ENCODE data around the gene GPR63.
"Not testable (repeated sequence)": the region's sequence is repeated elsewhere in the genome, so short reads cannot be mapped to it uniquely, and the experiment has no call there.

The GPR63 gene, protein sequence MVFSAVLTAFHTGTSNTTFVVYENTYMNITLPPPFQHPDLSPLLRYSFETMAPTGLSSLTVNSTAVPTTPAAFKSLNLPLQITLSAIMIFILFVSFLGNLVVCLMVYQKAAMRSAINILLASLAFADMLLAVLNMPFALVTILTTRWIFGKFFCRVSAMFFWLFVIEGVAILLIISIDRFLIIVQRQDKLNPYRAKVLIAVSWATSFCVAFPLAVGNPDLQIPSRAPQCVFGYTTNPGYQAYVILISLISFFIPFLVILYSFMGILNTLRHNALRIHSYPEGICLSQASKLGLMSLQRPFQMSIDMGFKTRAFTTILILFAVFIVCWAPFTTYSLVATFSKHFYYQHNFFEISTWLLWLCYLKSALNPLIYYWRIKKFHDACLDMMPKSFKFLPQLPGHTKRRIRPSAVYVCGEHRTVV

DNA sequence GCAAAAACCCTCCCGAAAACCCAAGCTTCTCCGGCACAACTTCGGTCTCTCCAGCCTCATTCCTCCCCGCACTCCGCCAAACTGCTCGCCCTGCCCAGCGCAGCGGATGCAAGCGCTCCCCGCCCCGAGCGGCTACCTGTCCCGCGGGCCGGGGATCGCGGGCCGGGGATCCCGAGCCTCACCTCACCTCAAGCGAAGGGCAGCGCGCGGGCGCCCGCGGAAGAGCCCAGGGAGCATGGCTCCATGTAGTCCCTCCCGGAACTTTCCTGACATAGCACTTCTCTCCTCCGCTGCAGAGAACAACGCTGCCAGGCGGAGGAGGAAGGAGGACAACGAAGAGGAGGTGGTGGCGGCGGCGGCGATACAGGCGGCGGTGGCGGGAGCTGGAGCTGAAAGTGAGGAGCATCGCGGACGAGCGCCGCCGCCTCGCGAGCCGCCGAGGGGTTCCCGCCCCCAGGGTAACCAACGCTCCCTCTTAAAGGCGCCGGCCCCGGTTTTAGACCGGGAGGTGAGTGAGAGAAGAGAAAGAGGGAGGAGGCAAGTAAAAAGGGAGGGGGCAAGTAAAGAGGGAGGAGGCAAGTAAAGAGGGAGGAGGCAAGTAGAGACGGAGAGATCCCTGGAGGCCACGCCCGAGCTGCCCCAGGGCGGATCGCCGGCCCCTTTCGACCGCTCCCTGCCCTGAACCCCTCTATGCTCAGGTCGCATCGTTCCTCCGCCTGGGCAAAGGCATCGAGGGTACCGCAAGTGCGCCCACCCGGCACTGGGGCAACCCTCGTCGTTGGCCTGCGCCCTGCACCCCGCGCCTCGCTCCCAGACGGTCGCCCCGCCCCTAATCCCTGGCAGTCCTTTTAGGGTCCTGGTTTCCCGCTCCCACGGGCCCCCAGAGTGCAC is at the start of gene GPR63:
GPR63 (minus strand) TSS at position 397 of the 891 bp plus-strand sequence. CDS start 37,746 bp downstream, outside the sequence.
- peak in 1 of 2 experiments; percentile 67 for DNase-seq

DNA sequence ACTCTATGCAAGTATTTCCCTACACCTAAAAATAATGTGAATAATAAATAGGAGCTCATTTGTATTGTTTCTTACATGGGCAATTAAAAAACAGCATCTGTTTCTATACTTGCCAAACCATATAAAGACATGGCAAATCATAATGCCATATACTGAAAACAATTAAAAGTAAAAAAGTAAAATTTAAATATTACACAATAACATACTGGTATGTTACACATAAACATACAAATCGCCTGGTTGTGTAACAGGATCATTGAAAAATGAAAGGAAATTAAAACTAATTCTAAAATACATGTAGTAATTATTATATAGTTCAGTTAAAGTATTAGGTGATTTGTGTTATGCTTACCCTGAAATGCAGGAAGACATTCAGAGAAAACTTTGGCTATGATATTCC is 49.2 kb upstream of the GPR63 start:
- DNase-seq: no peak

DNA sequence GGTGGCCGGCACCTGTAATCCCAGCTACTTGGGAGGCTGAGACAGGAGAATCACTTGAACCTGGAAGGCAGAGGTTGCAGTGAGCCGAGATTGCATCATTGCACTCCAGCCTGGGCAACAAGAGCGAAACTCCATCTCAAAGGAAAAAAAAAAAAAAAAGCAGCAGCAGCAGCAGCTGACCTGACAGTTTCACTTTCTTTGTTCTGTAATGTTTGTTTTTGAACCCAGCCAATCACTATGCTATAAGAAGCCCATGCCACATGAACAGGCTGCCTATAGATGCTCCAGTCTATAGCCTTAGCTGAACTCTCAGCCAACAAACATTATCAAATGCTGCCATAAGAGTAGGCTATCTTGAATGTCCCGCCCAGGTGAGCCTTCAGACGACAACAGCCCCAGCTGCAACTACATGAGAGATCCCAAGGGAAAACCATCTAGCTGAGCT is 47.9 kb upstream of the GPR63 start:
- not testable (repeated sequence) for DNase-seq

DNA sequence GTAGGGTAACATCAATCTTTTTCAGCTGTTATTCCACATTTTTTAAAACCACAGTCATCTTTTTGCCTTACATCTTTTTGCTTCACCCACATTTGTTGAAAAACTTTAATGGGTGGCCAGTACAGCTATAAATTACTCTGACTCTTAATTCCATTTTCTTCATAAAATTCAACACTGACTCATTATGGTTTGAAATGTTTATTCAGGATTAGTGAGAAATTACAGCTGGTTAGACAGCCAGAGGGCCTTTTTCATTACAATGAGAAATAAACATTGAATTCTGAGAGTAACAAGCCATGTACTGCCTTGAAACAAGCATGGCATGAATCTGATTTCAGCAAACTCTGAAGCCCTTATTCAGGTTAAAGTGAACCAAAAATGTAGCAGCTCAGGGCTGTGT is 40.9 kb upstream of the GPR63 start:
- DNase-seq: no peak

DNA sequence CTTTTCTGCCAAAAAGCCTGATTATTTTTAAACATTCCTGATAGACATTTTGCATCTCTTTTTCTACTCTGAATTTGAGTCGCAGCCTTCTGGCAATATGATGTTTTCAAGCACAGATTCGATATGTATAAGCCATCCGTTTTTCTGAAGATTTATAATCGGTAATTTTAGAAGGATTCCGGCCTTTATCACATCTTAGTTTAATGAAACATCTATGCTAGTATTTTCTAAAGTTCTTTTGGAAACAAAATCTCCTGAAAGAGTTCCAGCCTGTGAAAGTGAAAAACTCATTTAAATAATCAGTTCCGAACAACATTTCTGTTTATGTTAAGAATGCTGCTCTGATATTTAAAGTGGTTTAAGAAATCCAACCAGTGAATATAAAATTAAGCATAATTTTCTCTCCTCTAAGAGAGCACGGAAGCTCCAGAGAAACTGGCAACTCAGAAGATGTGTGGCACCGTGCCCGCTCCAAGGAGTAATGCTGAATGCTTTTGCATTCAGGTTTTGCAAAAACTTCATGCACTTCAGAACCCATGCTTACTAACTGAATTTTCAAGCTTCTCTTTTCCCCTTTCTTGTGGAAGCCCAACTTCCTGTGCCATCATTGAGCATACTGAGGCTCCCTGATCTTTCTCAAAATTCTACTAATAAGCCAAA is 39.7 kb upstream of the GPR63 start:
- no peak for DNase-seq

DNA sequence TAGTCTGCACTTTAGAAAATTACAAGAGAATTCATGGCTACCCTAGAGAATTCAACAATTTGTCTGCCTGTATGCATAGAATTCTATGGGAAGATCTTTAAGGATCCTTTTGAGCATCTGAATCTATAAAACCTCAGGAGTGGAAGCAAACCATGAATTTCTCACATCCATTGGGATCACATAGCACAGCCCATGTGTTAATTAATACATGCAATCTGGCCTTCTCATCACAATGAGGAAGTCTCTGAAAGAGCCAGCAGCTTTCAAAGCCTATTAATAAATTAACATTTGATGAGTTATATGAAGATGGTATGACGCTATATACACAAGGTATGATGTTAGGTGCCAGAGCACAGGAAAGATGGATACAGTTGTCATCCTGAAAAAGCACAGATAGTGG is 35.7 kb upstream of the GPR63 start:
- DNase-seq: no peak

DNA sequence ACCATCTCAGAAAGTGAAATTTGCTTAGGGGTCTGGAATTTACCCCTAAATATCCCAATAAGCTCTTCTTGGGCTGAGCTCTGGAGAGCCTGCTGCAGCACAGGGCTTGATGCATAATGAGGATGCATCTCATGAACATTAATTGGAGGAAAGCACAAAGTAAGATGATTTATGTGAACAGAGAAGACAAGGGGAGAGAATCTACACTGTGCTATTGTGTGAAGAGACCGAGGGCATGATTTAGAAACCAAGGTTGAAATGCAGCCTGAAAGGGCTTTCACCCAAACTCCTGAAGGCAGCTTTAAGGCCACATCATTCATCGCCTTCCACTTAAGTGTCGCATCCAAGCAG is 27.8 kb upstream of the GPR63 start:
- peak in 1 of 2 experiments; percentile 41 for DNase-seq

DNA sequence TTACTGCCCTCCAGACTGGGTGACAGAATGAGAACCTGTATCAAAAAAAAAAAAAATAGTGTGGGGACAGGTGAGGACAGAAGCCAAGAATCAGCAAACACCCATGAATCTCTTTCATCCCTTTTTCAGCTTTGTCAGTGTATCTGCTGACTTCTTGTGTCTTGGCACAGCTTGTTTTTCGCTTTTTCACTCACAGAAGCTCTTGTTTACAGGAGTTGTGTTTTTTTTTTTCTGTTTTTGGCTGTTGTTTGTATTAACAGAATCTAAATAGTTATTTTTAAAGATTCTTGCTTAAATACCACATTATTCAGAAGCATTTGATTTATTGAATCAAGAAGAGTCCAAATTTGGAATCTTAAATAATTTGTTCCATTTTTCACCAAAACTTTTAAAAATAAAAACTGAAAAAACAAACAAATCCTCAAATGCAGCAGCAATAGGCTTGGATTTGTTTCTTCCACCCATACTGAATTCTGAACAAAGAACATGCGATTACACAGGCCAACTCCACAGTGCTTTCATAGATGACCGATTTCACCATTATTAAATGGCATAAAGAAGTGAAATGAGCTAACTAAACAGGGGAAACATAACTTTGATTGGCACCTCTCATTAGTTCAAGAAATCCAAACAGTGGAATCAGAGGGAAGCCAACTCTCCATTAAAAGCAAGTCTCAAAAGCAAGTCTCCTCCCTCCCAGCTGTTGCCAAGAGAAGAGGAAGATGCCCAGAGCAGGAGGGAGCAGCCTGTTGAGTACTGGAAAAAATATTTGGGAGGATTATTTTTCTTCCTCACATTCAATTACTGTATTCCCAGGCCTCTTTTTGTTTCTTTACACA is 27.2 kb upstream of the GPR63 start:
- DNase-seq: peak; percentile 64 to 83

DNA sequence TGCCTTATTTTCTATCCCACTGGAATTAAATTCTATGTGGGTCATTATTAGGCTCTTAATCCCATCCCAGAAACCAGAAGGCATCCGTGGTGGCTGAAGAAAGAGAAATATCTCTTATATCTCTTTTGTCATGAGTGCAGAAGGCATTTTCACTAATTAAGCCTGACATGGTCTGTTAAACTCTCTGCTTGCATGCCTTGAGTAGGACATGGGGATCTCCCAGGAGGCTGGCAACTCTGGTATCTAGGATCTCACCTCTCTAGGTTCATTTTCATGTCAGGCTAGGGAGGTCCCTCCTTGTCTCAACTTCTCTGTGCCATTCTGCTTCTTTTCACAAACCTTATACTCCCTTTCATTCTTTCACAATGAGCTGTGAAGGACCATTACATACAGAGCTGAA is 25.3 kb upstream of the GPR63 start:
- no peak for DNase-seq

DNA sequence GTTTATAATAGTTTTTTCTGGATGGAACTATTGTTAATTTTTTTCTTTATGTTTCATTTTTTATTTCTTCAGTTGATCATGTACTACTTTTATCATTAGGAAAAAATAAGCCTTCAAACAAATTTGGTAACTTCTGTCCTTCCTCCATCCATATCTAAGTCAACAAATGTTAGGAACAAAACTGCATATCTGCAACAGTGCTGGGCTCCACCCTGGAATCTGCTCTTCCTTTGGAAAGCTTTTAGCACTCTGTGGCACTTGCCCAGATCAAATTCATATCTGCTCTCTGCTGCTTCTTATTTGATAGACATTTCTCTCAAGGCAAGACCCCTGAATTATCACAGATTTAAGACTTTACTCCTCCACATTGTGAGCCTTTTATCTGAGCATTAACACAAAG is 24.3 kb upstream of the GPR63 start:
- no peak for DNase-seq

DNA sequence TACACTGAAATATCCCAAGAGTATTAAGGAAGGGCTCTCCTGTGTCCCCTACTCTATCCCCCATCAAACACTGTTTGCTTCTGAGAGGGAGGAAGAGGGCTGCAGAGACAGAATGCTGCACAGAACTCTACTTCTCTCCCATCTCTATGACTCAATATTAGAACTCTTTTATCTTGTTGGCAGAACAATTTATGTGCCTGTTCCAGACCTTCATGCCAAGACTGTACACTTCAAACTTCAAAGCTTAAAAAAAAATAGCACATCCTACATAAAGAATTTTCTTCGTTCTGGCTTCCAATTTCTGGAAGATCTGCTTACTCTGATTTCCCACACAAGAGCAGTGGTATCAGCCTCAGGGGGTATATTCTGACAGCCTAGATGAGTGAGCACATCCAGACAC is 19.6 kb upstream of the GPR63 start:
- no peak for DNase-seq

DNA sequence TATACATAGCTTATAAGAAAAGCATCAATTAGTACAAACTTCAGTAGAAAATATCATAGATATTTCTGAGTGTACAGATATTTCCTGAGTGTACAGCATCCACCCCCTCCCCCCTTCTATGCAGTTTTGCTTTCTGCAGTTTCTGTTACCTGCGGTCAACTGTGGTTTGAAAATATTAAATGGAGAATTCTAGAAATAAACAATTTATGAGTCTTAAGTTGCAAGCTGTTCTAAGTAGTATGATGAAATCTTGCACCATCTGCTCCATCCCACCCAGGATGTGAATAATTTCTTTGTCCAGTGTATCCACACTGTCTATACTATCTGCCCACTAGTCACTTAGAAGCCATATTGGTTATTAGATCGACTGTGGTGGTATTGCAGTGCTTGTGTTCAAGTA is 15.8 kb upstream of the GPR63 start:
- DNase-seq: no peak

DNA sequence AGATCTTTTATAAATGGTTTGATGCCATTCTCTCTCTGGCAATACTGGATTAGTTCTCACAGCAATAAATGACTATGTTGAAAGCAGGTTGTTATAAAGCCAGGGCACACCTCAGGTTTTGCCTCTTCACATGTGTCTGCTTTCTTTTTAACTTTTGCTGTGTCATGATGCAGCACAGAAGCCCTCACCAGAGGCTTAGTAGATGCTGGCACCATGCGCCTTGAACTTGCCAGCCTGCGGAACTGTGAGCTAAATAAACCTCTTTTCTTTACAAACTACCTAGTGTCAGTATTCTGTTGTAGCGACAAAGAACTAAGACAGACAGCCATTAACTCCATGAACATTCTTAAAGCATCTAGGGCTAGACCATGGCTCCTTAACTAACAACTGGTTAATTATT is 15.3 kb upstream of the GPR63 start:
- DNase-seq: no peak

DNA sequence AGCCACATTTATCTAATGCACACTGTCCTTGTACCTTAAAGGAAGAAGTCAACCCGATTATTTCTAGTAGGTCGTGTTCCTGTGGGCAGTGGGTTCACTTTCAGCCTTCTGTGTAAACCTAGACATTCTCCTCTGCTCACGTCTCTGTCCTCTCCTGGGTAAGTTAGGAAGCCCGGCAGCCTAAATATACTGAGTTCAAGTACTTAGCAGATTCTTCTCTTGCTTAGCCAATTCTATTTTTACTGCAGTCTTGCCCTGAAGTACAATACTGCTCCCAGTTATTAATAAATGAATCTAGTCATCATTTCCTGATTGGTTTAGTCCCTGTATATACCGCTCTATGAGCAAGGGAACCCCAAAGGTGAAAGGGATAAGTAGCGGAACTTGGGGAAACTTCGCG is 14.6 kb upstream of the GPR63 start:
- DNase-seq: no peak

DNA sequence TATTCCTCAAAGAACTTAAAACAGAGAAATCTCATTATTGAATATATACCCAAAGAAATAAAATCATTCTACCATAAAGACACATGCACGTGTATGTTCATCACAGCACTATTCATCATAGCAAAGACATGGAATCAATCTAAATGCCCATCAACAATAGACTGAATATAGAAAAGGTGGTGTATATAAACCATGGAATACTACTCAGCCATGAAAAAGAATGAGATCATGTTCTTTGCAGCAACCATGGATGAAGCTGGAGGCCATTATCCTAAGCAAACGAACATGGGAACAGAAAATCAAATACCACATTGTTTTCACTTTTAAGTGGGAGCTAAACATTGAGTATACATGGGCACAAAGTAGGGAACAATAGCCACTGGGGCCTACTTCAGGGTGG is 12.3 kb upstream of the GPR63 start:
- DNase-seq: no peak

DNA sequence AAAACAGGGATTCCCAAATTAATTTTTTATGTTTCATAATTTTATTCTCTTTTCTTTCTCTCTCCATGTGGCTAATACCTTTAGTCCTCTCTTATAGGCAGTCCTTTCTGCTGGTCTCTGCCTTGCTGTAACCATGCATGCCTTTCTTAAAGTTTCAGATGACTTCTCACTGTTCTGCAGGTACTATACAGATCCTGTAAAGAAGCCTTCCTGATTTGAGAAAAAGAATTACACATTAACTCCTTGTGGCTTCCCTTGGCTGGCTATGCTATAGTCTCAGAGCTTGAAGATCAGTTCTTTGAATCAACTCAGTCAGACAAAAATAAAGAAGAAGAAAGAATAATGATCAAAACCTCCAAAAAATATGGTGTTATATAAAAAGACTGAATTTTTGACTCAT is 7.3 kb upstream of the GPR63 start:
- DNase-seq: no peak

DNA sequence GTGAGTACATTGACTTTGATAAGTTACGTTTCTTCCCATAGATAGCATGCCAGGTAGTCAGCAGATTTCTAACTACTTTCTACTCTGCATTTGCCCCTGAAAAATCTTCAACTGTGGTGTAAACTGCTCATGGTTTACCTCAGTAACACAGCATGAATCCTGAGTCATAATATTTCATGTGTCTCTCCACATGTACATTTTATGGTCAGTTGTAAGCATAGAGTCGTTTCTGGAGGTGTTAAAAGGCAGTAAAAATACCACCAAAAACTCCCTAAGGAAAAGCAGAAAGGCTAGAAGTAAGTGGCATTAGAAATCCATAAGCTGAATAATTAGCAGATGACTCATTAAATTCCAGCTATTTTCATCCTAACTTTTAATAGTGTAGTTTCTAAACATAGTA is 4.1 kb upstream of the GPR63 start:
- DNase-seq: no peak

DNA sequence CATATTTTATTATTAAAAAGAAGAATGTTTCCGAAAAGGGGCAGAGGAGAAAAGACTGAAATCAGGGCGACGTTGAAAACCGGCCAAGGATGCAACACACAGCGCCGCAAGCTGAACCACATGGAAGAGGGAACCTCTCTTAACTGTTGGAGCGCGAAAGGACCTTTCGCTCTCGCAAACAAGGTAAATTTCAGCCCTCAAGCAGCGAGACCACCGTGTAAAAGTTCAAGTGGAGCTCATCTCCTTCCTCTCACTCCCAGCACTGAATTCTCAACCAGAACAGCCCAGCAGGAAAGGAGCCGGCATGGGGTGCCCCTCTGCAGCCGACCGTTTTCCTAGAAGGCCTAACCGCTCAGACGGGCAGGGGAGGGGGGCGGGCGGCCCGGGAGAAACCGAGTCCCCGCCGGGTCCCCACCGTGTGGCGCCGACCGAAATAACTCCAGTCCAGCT is 621 bp downstream of the GPR63 start:
- DNase-seq: peak in 1 of 2 experiments; percentile 10

DNA sequence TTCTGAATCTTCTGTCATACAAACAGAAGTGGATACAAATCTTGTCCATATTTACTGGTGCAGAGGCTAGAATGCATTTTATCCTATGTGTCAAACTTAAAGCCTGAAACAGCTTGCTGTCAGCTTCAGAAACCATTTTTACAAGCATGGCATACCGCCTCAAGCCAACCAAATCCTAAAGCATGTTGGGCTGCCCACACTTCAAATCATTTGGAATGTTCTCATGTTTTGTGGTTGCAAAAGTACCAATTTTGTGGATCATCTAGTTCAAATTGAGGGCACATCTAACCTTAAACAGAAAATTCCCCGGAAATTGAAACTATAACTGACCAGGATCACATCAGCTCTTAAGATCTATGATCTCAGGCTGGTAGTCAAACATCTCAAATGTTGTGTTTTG is 3.2 kb downstream of the GPR63 start:
- DNase-seq: no peak

DNA sequence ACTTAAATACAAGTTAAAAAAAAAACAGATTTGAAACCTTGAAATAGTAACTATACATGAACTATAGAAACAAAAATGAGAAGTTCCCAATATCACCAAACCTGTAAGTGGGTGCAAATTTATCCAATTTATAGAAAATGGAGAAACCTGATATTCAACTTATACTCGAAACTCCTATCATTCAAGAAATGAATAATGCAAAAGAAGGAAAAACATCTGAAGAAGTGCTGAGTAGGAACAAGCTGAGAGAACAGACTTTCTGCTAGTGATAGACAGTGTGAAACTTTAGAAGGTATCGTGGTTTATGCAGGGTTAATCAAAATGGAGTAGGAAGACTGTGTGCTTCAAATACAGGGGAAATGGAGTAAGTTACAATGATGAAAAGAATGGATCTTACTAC is 4.5 kb downstream of the GPR63 start:
- DNase-seq: no peak

DNA sequence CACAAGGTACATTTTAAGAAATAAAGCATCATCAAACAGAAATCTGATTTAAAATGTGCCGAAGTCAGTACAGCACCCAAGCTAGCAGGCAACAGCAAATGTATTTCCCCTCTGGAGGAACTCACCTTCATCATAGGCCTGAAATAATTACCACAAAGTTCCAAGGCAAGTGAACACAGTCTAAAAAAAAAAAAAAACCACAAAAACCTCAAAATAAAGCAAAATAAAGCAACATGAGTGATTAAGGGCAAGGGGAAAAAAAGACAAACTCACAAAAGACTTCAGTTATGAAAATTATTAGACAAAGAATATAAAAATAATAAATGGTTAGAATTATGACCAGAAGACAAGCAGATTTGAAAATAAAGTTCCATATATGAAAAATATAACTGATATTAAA is 10.4 kb downstream of the GPR63 start:
- no peak for DNase-seq

DNA sequence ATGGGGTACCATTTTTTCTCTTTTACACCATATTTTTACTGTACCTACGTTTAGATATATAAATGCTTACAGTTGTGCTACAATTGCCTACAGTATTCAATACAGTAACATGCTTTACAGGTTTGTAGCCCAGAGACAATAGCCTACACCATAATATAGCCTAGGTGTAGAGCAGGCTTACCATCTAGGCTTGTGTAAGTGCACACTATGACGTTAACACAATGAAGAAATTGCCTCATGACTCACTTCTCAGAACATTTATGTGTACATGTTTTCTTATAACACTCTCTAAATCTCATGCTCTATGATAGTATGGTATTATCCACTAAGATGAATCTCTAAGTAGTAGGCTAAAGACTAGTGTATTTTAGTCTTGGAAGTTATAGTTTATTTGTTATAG is 13.5 kb downstream of the GPR63 start:
- DNase-seq: no peak

DNA sequence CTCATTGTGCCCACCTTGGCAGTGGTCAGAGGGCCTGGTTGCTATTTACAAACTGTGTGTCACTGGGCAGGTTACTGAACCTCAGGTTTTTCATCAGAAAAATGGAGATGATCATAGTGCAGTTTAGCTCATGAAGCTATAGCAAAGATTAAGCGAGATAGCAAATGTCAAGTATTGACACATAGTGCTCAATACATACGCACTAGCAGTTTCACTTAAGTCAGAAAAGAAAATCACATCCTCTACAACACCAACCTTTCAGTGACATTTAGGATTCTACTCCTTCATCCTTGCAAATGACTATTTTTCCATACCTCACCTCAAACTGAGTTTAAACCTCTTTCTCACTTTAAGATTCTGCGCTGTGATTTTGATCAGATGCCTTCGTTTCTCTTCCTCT is 16.2 kb downstream of the GPR63 start:
- DNase-seq: no peak

All from NCI-H446 (cell line).